ENCODE measurements around the gene TLX2. TPM values are rescaled to one million over a fixed set of nuclear protein-coding genes. Genes with fewer than 3 reads are reported as not detected.

The TLX2 gene
- total and polyA plus RNA-seq, 8 donors = 0.08 TPM; not detected in 6

GRCh38 chr2:74513605-74514367 is 464 bp upstream of the TLX2 start:
- no peak overlapping the region for H3K4me3 ChIP-seq
- intact Hi-C loops (cut with DNase I) = no loop called here
- TF ChIP-seq, protein P1, sequence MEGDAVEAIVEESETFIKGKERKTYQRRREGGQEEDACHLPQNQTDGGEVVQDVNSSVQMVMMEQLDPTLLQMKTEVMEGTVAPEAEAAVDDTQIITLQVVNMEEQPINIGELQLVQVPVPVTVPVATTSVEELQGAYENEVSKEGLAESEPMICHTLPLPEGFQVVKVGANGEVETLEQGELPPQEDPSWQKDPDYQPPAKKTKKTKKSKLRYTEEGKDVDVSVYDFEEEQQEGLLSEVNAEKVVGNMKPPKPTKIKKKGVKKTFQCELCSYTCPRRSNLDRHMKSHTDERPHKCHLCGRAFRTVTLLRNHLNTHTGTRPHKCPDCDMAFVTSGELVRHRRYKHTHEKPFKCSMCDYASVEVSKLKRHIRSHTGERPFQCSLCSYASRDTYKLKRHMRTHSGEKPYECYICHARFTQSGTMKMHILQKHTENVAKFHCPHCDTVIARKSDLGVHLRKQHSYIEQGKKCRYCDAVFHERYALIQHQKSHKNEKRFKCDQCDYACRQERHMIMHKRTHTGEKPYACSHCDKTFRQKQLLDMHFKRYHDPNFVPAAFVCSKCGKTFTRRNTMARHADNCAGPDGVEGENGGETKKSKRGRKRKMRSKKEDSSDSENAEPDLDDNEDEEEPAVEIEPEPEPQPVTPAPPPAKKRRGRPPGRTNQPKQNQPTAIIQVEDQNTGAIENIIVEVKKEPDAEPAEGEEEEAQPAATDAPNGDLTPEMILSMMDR (IDR thresholded peaks at IDR 0.05) = no peak
- H3K9me3 ChIP-seq = no peaks in the 10 kb centered on the region
- H3K27ac ChIP-seq = no peak overlapping the region
- ATAC-seq (no peak), DNase-seq (no peak)
- no peaks in the 10 kb centered on the region for H3K36me3 ChIP-seq
- peaks cover 11 to 35% of the 10 kb centered on the region in 2 donors for H3K4me1 ChIP-seq
- H3K27me3 ChIP-seq = peaks cover 95 to 100% of the 10 kb centered on the region in 2 donors

GRCh38 chr2:74515271-74515980 is 1.2 kb downstream of the TLX2 start:
- H3K9me3 ChIP-seq = no peaks in the 10 kb centered on the region
- TF ChIP-seq, protein P1 (IDR thresholded peaks at IDR 0.05) = no peak
- peaks cover 11 to 35% of the 10 kb centered on the region in 2 donors for H3K4me1 ChIP-seq
- peak overlapping the region; percentile 15 to 43 for H3K4me3 ChIP-seq
- ATAC-seq = peak; percentile 60
- intact Hi-C loops (cut with DNase I) = no loop called here
- H3K36me3 ChIP-seq = no peaks in the 10 kb centered on the region
- peak in 1 of 4 donors; percentile 84 for DNase-seq
- no peak overlapping the region for H3K27ac ChIP-seq
- peaks cover 92 to 100% of the 10 kb centered on the region in 2 donors for H3K27me3 ChIP-seq

GRCh38 chr2:74515981-74516633 is 1.9 kb downstream of the TLX2 start:
- Histone ChIP-seq H3K27me3 (peaks cover 85 to 100% of the 10 kb centered on the region in 2 donors), H3K27ac (no peak overlapping the region), H3K36me3 (no peaks in the 10 kb centered on the region), H3K4me1 (peaks cover 11 to 35% of the 10 kb centered on the region in 2 donors), H3K9me3 (no peaks in the 10 kb centered on the region), H3K4me3 (peak overlapping the region; percentile 15 to 43)
- ATAC-seq = peak; percentile 90
- peak in 3 of 4 donors; percentile 68 to 88 (median 69) for DNase-seq
- TF ChIP-seq, protein P1 (IDR thresholded peaks at IDR 0.05) = no peak
- intact Hi-C loops (cut with DNase I) = no loop called here

GRCh38 chr2:74516650-74517049 is 2.4 kb downstream of the TLX2 start:
- H3K4me3 ChIP-seq = peak overlapping the region in 1 of 2 donors; percentile 43

More at GRCh38 chr2:74516650-74517049, 2.4 kb downstream of the TLX2 start:
- intact Hi-C loops (cut with DNase I) = no loop called here
- H3K36me3 ChIP-seq = no peaks in the 10 kb centered on the region
- peaks cover 81 to 98% of the 10 kb centered on the region in 2 donors for H3K27me3 ChIP-seq
- H3K9me3 ChIP-seq = no peaks in the 10 kb centered on the region
- peaks cover 11 to 35% of the 10 kb centered on the region in 2 donors for H3K4me1 ChIP-seq
- no peak overlapping the region for H3K27ac ChIP-seq
- ATAC-seq (no peak), DNase-seq (no peak)
- TF ChIP-seq, protein P1 (IDR thresholded peaks at IDR 0.05) = no peak

Data from left lung (tissue), 10 donors.